Stomach (tissue), 4 donors: ENCODE results near the gene GRIFIN.
A peak's percentile ranks its signal among the peaks of the same experiment; 100 is the strongest.

ENCODE experiments used
- CTCF ChIP-seq, 7 experiments: fragments of 450-650 bp in 4 of 7; fragments of 200-600 bp in 3 of 7; sonication (generic) in 3 of 7; IDR thresholded peaks; one replicate each; pipeline ENCODE4 v1.5.1; 2016 to 2019; ENCODE audit warnings: antibody characterized with exemption in 7 of 7, control low read depth in 2 of 7, mild to moderate bottlenecking in 1 of 7
- EP300 ChIP-seq: sonication (generic); formaldehyde crosslinking; IDR thresholded peaks from one replicate; pipeline ENCODE4 v1.6.1; 2017; ENCODE audit warnings: antibody characterized with exemption

- TF ChIP-seq CTCF (IDR thresholded peaks at IDR 0.05) (peak in 4 of 7 experiments; percentile 14 to 52 (median 29)), EP300 (no peak)
Observed at GRCh38 chr7:2431260-2431867, 44.8 kb downstream of the GRIFIN start.
